ENCODE data around the gene PPFIA2. TPM values are rescaled to one million over a fixed set of nuclear protein-coding genes. Genes with fewer than 3 reads are reported as not detected.

PPFIA2 gene
- polyA plus RNA-seq, 1 donor (not counting 4 experiments of a cell fraction or from before 2014, with no cell fraction given): not detected

DNA sequence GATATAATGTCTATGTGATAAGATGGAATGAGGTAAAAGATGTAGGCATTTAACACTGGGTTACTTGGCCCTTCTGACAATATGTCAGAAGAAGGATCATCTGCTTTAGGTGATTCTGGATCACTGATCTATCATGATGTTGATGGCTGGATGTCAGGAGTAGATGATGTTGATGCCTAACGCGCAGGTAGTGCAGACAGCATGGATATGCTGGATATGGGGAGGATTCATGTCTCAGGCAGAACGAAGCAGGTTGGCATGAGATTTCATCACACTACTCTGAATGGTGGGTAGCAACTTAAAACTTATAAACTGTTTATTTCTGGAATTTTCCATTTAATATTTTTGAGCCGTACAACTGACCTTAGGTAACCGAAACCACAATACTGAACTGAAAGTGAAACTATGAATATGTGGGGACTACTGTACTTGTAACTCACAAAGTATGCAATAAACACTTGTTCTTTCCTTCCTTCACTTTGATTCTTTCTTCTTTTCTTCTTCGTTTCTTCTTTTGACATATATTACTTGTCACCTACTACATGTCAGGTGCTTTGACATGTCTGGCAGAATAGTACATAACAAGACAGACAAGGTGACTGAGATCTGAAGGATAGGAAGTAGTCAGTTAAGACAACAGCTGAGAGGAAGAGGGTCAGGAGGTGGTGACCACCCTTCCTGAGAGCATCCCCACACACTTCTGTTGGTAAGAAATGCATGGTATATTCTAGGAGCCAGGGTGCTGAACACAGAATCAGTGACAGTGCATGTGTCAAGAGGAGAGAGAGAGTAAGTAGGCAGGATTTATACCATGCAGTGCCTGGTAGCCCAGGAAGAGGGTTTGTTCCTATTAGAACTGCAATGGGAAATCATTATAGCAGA, 238.8 kb downstream of the PPFIA2 start:
- Histone ChIP-seq H3K9ac (ENCODE audit: control insufficient read depth, extremely low read depth, insufficient read depth, low read length) (no peak overlapping the region), H3K9me1 (ENCODE audit: control insufficient read depth, extremely low read depth, insufficient read depth, low read length) (no peaks in the 10 kb centered on the region), H3K27me3 (ENCODE audit: control insufficient read depth, extremely low read depth, insufficient read depth, low read length) (no peaks in the 10 kb centered on the region), H3K4me2 (ENCODE audit: control insufficient read depth, extremely low read depth, insufficient read depth, low read depth, low read length) (no peak overlapping the region), H3K9me3 (ENCODE audit: control insufficient read depth, low read depth, low read length) (no peaks in the 10 kb centered on the region), H3K36me3 (ENCODE audit: control insufficient read depth in 2 of 2, extremely low read depth in 1 of 2, insufficient read depth in 2 of 2, low read length in 2 of 2) (no peaks in the 10 kb centered on the region), H3K79me2 (ENCODE audit: control insufficient read depth, insufficient read depth, low read length) (no peaks in the 10 kb centered on the region), H3K27ac (ENCODE audit: control insufficient read depth, insufficient read depth, low read length) (no peak overlapping the region), H2AFZ (ENCODE audit: control insufficient read depth, low read length) (no peak overlapping the region), H3K4me3 (ENCODE audit: control insufficient read depth in 2 of 3, extremely low read depth in 1 of 3, insufficient read depth in 2 of 3, low read depth in 1 of 3, low read length in 3 of 3) (no peak overlapping the region), H4K20me1 (ENCODE audit: control insufficient read depth, extremely low read depth, insufficient read depth, low read length) (no peaks in the 10 kb centered on the region), H3K4me1 (ENCODE audit: control insufficient read depth, extremely low read depth, insufficient read depth, low read length) (no peaks in the 10 kb centered on the region)
- dilution Hi-C loops (cut with MboI; ENCODE audit: extremely low pct_ligation_motif_present, low sequenced_read_pairs): no loop called here
- no peak for DNase-seq (ENCODE audit: low read depth, low spot score)
- TF ChIP-seq, protein P1, sequence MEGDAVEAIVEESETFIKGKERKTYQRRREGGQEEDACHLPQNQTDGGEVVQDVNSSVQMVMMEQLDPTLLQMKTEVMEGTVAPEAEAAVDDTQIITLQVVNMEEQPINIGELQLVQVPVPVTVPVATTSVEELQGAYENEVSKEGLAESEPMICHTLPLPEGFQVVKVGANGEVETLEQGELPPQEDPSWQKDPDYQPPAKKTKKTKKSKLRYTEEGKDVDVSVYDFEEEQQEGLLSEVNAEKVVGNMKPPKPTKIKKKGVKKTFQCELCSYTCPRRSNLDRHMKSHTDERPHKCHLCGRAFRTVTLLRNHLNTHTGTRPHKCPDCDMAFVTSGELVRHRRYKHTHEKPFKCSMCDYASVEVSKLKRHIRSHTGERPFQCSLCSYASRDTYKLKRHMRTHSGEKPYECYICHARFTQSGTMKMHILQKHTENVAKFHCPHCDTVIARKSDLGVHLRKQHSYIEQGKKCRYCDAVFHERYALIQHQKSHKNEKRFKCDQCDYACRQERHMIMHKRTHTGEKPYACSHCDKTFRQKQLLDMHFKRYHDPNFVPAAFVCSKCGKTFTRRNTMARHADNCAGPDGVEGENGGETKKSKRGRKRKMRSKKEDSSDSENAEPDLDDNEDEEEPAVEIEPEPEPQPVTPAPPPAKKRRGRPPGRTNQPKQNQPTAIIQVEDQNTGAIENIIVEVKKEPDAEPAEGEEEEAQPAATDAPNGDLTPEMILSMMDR (optimal IDR thresholded peaks at IDR 0.05 in 1 of 3, IDR thresholded peaks at IDR 0.05 in 1 of 3, conservative IDR thresholded peaks at IDR 0.05 in 1 of 3; ENCODE audit: extremely low read depth in 1 of 3, insufficient read depth in 2 of 3, low read length in 3 of 3): no peak
- TF ChIP-seq EZH2 (IDR thresholded peaks at IDR 0.05; ENCODE audit: low read length): no peak
- no peak for FAIRE-seq

DNA sequence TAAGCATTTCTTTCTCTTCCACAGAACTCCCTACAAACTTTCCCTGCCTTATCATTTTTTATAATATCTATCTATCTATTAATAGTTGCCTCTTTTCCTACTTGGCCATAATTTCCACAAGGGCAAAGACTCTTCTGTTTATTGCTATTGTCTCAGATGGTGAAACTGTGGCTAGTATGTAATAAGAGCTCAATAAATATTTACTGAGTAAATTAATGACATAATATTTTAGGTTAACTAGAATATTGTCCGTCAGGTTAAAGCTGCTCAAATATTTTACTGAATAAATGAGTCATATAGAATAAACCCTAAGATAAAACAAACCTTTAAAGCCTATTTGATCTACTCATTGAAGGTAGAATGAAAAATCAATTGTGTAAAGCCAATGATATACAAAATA, 240.5 kb downstream of the PPFIA2 start:
- Histone ChIP-seq H3K36me3 (ENCODE audit: control insufficient read depth in 2 of 2, extremely low read depth in 1 of 2, insufficient read depth in 2 of 2, low read length in 2 of 2) (no peaks in the 10 kb centered on the region), H3K27me3 (ENCODE audit: control insufficient read depth, extremely low read depth, insufficient read depth, low read length) (no peaks in the 10 kb centered on the region), H4K20me1 (ENCODE audit: control insufficient read depth, extremely low read depth, insufficient read depth, low read length) (no peaks in the 10 kb centered on the region), H3K4me3 (ENCODE audit: control insufficient read depth in 2 of 3, extremely low read depth in 1 of 3, insufficient read depth in 2 of 3, low read depth in 1 of 3, low read length in 3 of 3) (no peak overlapping the region), H3K4me2 (ENCODE audit: control insufficient read depth, extremely low read depth, insufficient read depth, low read depth, low read length) (no peak overlapping the region), H3K27ac (ENCODE audit: control insufficient read depth, insufficient read depth, low read length) (no peak overlapping the region), H3K9ac (ENCODE audit: control insufficient read depth, extremely low read depth, insufficient read depth, low read length) (no peak overlapping the region), H3K9me1 (ENCODE audit: control insufficient read depth, extremely low read depth, insufficient read depth, low read length) (no peaks in the 10 kb centered on the region), H2AFZ (ENCODE audit: control insufficient read depth, low read length) (no peak overlapping the region), H3K4me1 (ENCODE audit: control insufficient read depth, extremely low read depth, insufficient read depth, low read length) (no peaks in the 10 kb centered on the region), H3K79me2 (ENCODE audit: control insufficient read depth, insufficient read depth, low read length) (no peaks in the 10 kb centered on the region), H3K9me3 (ENCODE audit: control insufficient read depth, low read depth, low read length) (no peaks in the 10 kb centered on the region)
- dilution Hi-C loops (cut with MboI; ENCODE audit: extremely low pct_ligation_motif_present, low sequenced_read_pairs): no loop called here
- TF ChIP-seq EZH2 (IDR thresholded peaks at IDR 0.05; ENCODE audit: low read length): no peak
- TF ChIP-seq, protein P1 (optimal IDR thresholded peaks at IDR 0.05 in 1 of 3, IDR thresholded peaks at IDR 0.05 in 1 of 3, conservative IDR thresholded peaks at IDR 0.05 in 1 of 3; ENCODE audit: extremely low read depth in 1 of 3, insufficient read depth in 2 of 3, low read length in 3 of 3): no peak
- FAIRE-seq (no peak), DNase-seq (ENCODE audit: low read depth, low spot score) (no peak)
